Esophagus muscularis mucosa (tissue), 4 donors: ENCODE data around the gene SFTPD. TPM values are rescaled to one million over a fixed set of nuclear protein-coding genes. Genes with fewer than 3 reads are reported as not detected.

ENCODE experiments used
- DNase-seq: peaks from one replicate; pipeline ENCODE4 v3.0.0-alpha.2; 2017; ENCODE audit errors: extremely low spot score
- H3K27ac ChIP-seq, 4 donors: fragments of 200-600 bp; sonication (generic); replicated peaks in 1 of 4; 1 replicate in 3 of 4; 2 replicates in 1 of 4; pipeline ENCODE4 v1.5.1; 2016 to 2019; ENCODE audit warnings: mild to moderate bottlenecking in 1 of 4
- H3K27me3 ChIP-seq, 4 donors: fragments of 200-600 bp; sonication (generic); one replicate each; pipeline versions ENCODE4 v1.5.1 to v1.6.0; 2016 to 2019
- H3K36me3 ChIP-seq, 4 donors: fragments of 200-600 bp; sonication (generic); one replicate each; pipeline ENCODE4 v1.5.1; 2016 to 2019
- H3K4me1 ChIP-seq, 4 donors: fragments of 200-600 bp; sonication (generic); one replicate each; pipeline ENCODE4 v1.5.1; 2016 to 2019
- H3K4me3 ChIP-seq, 4 donors: fragments of 200-600 bp; sonication (generic); 1 replicate in 2 of 4; 2 replicates in 2 of 4; pipeline ENCODE4 v1.5.1; 2016 to 2019; ENCODE audit warnings: mild to moderate bottlenecking in 4 of 4, moderate library complexity in 1 of 4
- H3K9me3 ChIP-seq, 4 donors: fragments of 200-600 bp; sonication (generic); 1 replicate in 3 of 4; 2 replicates in 1 of 4; pipeline ENCODE4 v1.5.1; 2016 to 2019
- EP300 ChIP-seq: sonication (generic); formaldehyde crosslinking; IDR thresholded peaks from one replicate; pipeline ENCODE4 v1.6.1; 2017; ENCODE audit warnings: antibody characterized with exemption
- POLR2A ChIP-seq: fragments of 450-650 bp; IDR thresholded peaks from one replicate; pipeline ENCODE4 v1.6.1; 2017; ENCODE audit warnings: antibody characterized with exemption, moderate library complexity, mild to moderate bottlenecking, low read depth
- POLR2AphosphoS5 ChIP-seq, 2 donors: sonication (generic); formaldehyde crosslinking; IDR thresholded peaks; one replicate each; pipeline ENCODE4 v1.6.1; 2017; ENCODE audit warnings: antibody characterized with exemption in 2 of 2
- WGBS: methylation state at CpG from one replicate; pipeline ENCODE4 v1.1.5; 2018; 5-methylcytosine and 5-hydroxymethylcytosine counted together
- intact Hi-C: fragments of 100-400 bp; cut with DNase I; formaldehyde crosslinking; loops from one replicate; pipeline ENCODE4 v1.15.1; 2023
- total RNA-seq, 4 donors: library from RNA; depleted of rRNA; stranded (reverse); fragments of >200 nt; gene quantifications; one replicate each; pipeline versions ENCODE4 v1.1.0 to v1.2.1, GENCODE V29; 2016
- TF ChIP-seq, protein P1 (sequence below), 3 experiments: fragments of 200-600 bp in 2 of 3; fragments of 450-650 bp in 1 of 3; sonication (generic) in 2 of 3; IDR thresholded peaks; one replicate each; pipeline ENCODE4 v1.5.1; 2017 to 2019; ENCODE audit warnings: antibody characterized with exemption in 3 of 3, mild to moderate bottlenecking in 2 of 3, moderate library complexity in 1 of 3

SFTPD gene
- total RNA-seq, 4 donors from 2014 or later: 0.83 to 3.0 (median 1.5) TPM

DNA sequence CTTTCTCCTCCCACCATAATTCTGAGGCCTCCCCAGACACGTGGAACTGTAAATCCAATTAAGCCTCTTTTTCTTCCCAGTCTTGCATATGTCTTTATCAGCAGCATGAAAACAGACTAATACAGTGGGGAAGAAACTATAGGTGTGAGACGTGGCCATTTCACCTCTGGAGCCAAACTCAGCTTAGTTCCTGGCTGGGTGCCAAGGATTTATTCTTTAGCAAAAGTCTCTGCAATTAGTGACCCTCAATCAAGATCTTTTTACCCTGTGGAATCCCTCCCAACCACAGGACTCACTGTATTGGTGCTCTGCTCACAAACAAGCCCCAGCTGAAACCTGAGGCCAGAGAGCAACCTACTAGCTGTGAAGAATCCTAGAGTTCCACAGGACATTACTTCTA, 28.1 kb upstream of the SFTPD start:
- DNase-seq: no peak
- H3K27me3 ChIP-seq: no peaks in the 10 kb centered on the region
- WGBS: 83% methylated on average over 2 of the region's 2 CpGs
- peaks cover 8 to 10% (median 9%) of the 10 kb centered on the region in 4 donors for H3K4me1 ChIP-seq
- H3K9me3 ChIP-seq: no peaks in the 10 kb centered on the region
- no peak overlapping the region for H3K27ac ChIP-seq
- intact Hi-C loops: no loop called here
- no peaks in the 10 kb centered on the region for H3K36me3 ChIP-seq
- no peak overlapping the region for H3K4me3 ChIP-seq
- TF ChIP-seq, protein P1, sequence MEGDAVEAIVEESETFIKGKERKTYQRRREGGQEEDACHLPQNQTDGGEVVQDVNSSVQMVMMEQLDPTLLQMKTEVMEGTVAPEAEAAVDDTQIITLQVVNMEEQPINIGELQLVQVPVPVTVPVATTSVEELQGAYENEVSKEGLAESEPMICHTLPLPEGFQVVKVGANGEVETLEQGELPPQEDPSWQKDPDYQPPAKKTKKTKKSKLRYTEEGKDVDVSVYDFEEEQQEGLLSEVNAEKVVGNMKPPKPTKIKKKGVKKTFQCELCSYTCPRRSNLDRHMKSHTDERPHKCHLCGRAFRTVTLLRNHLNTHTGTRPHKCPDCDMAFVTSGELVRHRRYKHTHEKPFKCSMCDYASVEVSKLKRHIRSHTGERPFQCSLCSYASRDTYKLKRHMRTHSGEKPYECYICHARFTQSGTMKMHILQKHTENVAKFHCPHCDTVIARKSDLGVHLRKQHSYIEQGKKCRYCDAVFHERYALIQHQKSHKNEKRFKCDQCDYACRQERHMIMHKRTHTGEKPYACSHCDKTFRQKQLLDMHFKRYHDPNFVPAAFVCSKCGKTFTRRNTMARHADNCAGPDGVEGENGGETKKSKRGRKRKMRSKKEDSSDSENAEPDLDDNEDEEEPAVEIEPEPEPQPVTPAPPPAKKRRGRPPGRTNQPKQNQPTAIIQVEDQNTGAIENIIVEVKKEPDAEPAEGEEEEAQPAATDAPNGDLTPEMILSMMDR (IDR thresholded peaks at IDR 0.05): no peak
- TF ChIP-seq POLR2A (no peak), EP300 (no peak), POLR2AphosphoS5 (IDR thresholded peaks at IDR 0.05) (no peak)

DNA sequence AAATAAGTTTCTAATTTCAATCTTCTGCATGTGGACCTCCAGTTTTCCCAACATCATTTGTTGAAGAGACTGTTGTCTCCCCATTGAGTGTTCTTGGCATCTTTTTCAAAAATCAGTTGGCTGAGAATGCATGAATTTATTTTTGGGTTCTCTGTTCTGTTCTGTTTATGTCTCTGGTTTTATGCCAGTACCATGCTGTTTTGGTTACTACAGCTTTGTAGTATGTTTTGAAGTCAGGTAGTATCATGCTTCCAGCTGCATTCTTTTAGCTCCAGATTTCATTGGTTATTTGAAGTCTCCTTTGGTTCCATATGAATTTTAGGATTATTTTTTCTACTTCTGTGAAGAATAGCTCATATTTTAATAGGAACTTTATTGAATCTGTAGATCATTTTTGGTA, 21.2 kb upstream of the SFTPD start:
- H3K27ac ChIP-seq: no peak overlapping the region
- H3K27me3 ChIP-seq: no peaks in the 10 kb centered on the region
- no peaks in the 10 kb centered on the region for H3K4me1 ChIP-seq
- no peak overlapping the region for H3K4me3 ChIP-seq
- H3K36me3 ChIP-seq: no peaks in the 10 kb centered on the region
- peaks cover 0 to 14% (median 3%) of the 10 kb centered on the region in 4 donors for H3K9me3 ChIP-seq
- DNase-seq: no peak
- TF ChIP-seq POLR2A (no peak), POLR2AphosphoS5 (IDR thresholded peaks at IDR 0.05) (no peak), EP300 (no peak)
- TF ChIP-seq, protein P1 (IDR thresholded peaks at IDR 0.05): no peak
- intact Hi-C loops: no loop called here

DNA sequence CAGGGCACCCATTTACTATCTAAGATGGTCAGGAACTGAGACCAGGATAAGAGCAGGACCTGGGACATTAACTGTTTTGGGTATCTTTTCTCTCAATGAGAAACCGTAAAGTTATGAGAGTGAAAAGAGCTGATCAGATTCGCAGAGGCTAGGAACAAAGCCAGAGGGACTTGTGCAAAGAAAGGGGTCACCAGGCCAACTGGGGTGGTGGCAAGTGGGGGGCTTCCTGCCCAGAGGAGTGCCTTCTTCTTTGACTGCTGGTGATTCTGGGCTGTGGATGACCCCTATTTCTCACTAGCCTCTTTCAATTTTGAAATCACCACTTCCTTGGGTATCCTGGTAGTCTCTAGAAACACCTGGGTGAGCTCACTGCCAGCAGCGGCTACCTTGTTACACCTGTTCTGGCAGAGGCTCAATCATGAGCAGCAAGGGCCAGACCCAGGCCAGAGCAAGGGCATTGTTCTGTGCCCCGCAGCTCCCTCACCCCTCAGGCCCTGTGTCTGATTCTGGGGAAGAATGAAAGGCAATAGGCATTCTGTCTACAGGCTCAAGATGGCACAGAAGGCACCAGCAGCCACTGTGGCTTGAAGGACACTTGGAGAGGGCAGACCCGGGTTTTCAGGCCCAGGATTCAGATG, 999 bp downstream of the SFTPD start:
- 78% methylated on average over 5 of the region's 5 CpGs for WGBS
- intact Hi-C loops: no loop called here
- H3K4me1 ChIP-seq: no peaks in the 10 kb centered on the region
- H3K27me3 ChIP-seq: peaks cover 0 to 3% (median 0%) of the 10 kb centered on the region in 4 donors
- peak; percentile 55 for DNase-seq
- no peak overlapping the region for H3K27ac ChIP-seq
- H3K4me3 ChIP-seq: no peak overlapping the region
- H3K36me3 ChIP-seq: no peaks in the 10 kb centered on the region
- H3K9me3 ChIP-seq: peaks cover 0 to 16% (median 11%) of the 10 kb centered on the region in 4 donors
- no peak for TF ChIP-seq POLR2AphosphoS5 (IDR thresholded peaks at IDR 0.05)
- TF ChIP-seq, protein P1 (IDR thresholded peaks at IDR 0.05): no peak
- no peak for TF ChIP-seq EP300
- no peak for TF ChIP-seq POLR2A

DNA sequence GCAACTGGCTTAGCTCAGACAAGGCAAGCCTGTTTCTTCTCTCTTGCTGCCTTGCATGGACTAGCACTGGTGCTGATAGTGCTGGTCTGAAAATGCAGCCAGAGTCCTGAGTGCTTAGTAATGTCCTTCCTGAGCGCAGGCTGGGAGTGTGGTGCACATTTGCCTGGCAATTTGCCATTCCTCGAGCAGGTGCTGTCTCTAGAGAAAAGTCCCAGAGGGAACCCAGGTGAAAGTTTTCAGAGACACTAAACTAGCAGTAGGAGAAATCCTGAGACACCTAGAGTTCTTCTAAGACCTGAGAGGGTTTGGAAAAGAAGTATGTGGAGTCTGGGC, 1.9 kb downstream of the SFTPD start:
- TF ChIP-seq POLR2AphosphoS5 (IDR thresholded peaks at IDR 0.05) (no peak), EP300 (no peak), POLR2A (no peak)
- TF ChIP-seq, protein P1 (IDR thresholded peaks at IDR 0.05): no peak
- H3K4me1 ChIP-seq: no peaks in the 10 kb centered on the region
- DNase-seq: peak; percentile 80
- H3K36me3 ChIP-seq: no peaks in the 10 kb centered on the region
- no peak overlapping the region for H3K4me3 ChIP-seq
- peaks cover 0 to 3% (median 0%) of the 10 kb centered on the region in 4 donors for H3K27me3 ChIP-seq
- 16% methylated on average over 2 of the region's 2 CpGs for WGBS
- intact Hi-C loops: no loop called here
- no peak overlapping the region for H3K27ac ChIP-seq
- peaks cover 0 to 12% (median 7%) of the 10 kb centered on the region in 4 donors for H3K9me3 ChIP-seq
